Measurements from ENCODE around the gene FIBP.
"Not testable (repeated sequence)": the region's sequence is repeated elsewhere in the genome, so short reads cannot be mapped to it uniquely, and the experiment has no call there.

The FIBP gene

DNA sequence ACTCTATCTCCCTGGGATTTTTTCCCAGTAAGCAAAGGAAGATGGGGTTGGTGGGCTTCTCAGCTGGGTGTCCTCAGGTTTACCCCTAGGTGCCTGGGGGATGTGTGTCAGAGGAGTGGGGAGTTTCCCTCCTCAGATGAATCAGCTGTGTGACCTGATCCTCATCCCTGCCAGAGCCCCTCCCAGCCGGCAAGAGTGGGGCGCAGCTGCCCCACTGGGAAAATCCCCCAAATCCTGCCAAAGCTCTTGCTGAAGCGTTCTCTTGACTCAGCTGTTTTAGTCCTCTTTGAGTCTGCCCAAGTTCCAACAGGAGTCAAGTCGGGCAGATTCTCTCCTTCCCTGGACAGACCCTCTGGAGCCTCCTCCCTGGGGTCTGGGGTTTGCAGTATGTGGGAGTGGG is 24.6 kb upstream of the FIBP start:
- peak; percentile 49 for DNase-seq (ENCODE audit: low spot score)

- peak; percentile 93 for DNase-seq (ENCODE audit: low spot score)
Measured at GRCh38 chr11:65911682-65912568, 23.7 kb upstream of the FIBP start.

- DNase-seq (ENCODE audit: low spot score): no peak
Measured at GRCh38 chr11:65907878-65908277, 19.6 kb upstream of the FIBP start.

- no peak for DNase-seq (ENCODE audit: low spot score)
Measured at GRCh38 chr11:65906602-65907001, 18.3 kb upstream of the FIBP start.

GRCh38 chr11:65903715-65904114 is 15.4 kb upstream of the FIBP start:
- no peak for DNase-seq (ENCODE audit: low spot score)

GRCh38 chr11:65903068-65903481 is 14.8 kb upstream of the FIBP start:
- DNase-seq (ENCODE audit: low spot score): peak; percentile 91

- no peak for DNase-seq (ENCODE audit: low spot score)
Measured at GRCh38 chr11:65900899-65901180, 12.6 kb upstream of the FIBP start.

- peak; percentile 94 for DNase-seq (ENCODE audit: low spot score)
Measured at GRCh38 chr11:65900125-65900898, 12.0 kb upstream of the FIBP start, which contains the start of gene FOSL1. FOSL1 (minus strand) TSS chr11:65900388; CDS start chr11:65900339, 49 bp downstream.

DNA sequence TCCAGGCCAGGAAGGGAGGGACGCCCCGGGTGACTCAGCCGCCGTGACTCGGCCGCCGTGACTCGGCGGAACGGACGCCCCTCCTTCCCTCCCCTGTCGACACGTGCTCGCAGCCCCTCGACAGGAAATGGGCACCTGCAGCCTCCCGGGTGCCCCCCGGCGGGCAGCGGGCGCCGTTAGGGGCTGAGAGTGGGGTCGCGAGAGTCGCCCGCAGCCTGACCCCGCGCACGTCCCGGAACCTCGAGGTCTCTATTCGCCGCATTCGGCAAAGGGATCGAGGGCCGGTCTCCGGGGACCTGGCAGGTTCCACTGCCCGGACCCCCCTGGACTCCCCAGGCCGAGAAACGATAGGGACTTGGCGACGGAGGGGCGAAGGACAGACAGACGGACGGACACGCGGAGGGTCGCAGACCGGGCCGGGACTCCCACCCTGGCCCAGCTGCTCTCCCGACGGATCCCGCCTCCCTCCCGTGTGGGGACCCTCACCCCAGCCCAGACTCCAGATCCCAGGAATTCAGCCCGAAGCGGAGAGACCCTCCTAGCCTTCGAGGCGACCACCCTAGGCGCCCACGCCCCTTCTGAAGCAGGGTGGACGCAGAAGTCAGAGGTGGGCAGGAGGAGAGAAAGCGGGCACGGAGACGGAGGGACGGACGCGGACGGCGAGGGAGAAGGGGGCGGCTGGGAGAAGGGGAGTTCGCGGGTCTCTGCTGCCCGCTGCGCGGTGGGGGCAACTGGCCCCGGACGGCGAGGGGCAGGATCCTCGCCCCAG is 11.3 kb upstream of the FIBP start:
- peak; percentile 77 for DNase-seq (ENCODE audit: low spot score)

DNA sequence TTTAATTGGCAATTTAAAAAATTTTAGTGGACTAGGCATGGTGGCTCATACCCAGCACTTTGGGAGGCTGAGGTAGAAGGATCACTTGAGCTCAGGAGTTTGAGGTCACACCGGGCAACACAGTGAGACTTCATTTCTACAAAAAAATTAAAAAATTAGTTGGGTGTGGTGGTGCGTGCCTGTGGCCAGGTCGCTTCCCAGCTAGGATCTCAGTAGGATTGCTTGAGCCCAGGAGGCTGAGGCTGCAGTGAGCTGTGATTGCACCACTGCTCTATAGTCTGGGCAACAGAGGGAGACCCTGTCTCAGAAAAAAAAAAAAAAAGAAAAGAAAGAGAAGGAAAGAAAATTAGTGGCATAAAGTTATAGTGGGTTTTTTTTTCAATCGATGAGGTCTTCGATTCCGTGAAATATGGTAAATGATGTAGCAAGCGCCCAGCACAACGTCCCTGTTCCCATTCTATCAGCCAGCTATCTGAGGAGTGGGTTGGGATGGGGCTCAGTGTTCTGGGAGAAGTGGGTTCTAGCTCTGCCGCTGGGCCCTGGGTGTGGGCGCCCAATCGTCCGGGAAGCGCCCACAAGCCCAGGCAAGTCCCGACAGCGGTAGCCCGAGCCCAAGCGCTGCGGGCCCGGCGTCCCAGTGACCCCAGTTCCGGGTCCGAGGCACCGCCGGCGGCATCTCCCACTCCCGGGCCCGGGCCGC is 10.5 kb upstream of the FIBP start:
- DNase-seq (ENCODE audit: low spot score): no peak

- DNase-seq (ENCODE audit: low spot score): no peak
Measured at GRCh38 chr11:65897020-65897471, 8.8 kb upstream of the FIBP start.

DNA sequence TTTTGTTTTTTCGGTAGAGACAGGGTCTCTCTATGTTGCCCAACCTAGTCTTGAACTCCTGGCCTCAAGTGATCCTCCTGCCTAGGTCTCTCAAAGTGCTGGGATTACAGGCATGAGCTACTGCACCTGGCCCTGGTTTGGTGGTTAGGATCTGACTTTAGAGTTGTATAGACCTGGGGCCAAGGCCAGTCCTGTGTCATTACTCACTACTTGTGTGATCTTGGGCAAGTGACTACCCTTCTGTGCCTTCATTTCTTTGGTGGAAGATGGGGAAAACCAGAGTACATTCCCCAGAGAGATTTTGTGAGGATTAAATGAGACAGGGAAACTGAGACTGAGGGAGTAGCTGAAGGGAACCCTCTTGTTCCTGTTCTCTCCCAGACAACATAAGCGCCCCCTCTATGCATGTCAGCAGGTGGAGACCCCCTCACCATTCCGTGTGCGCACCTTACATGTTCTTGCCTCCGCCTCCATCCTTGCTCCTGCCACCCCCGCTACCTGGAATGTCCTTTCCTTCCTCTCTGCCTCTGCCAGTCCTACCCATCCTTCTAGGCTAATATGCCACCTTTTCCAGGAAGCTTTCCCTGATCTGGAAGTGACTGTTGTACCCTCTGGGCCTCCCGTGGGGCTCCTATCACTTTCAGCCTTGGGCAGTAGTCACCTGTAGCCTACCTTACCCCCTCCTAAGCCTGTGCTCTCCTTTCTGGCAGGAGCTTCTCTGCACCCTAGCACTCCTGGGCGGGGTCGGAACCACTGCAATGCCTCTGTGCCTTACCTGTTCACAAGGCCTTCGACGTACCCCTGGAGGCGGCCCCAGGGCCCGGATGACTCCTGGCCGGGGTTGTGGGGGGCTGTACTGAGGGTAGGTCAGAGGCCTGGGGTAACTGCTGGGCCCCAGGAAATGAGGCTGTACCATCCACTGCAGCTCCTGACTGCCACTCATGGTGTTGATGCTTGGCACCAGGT is 8.0 kb upstream of the FIBP start:
- DNase-seq (ENCODE audit: low spot score): no peak

GRCh38 chr11:65895482-65895981 is 7.3 kb upstream of the FIBP start:
- DNase-seq (ENCODE audit: low spot score): no peak

DNA sequence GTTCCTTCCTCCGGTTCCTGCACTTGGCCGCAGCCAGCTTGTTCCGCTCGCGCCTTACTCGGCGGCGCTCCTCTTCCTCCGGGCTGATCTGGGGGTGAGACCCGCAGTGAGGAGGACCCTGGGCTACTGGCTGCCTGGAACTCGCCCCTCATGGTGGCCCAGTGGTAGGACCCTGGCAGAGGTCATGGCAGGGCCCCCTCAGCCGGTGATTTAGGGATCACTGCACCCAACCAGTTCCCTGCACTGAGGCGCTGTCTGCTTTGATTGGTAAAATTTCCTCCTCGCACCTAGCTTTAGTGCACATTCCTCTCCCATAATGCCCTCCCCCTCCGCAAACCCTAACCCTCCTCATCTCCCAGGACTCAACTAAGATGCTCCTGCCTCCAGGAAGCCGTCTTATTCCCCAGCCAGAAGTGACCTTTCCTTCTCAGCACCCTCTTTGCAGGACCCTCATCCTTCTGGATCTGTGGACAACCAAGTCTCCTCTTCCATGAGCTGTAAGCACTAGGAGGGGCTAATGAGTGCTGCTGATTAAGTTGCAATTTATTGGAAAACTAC is 5.8 kb upstream of the FIBP start:
- no peak for DNase-seq (ENCODE audit: low spot score)

GRCh38 chr11:65892661-65893317 is 4.5 kb upstream of the FIBP start:
- no peak for DNase-seq (ENCODE audit: low spot score)

- DNase-seq (ENCODE audit: low spot score): not testable (repeated sequence)
Measured at GRCh38 chr11:65892137-65892540, 3.9 kb upstream of the FIBP start.

- no peak for DNase-seq (ENCODE audit: low spot score)
Measured at GRCh38 chr11:65891219-65892136, 3.2 kb upstream of the FIBP start.

All from AG08395 (cell line).